CD8-positive, alpha-beta memory T cell (primary cell): ENCODE measurements around the gene TP73. TPM values are rescaled to one million over a fixed set of nuclear protein-coding genes. Genes with fewer than 3 reads are reported as not detected.

Experiments
- CTCF ChIA-PET: fragments of 350-600 bp; sonication (Branson Sonifier 250); formaldehyde crosslinking; loops from one replicate; lab custom pipeline; 2021; ENCODE audit warnings: antibody characterized with exemption; lab: Charles Lee
- POLR2A ChIA-PET: fragments of 350-600 bp; sonication (Branson Sonifier 250); formaldehyde crosslinking; loops from one replicate; lab custom pipeline; 2021; ENCODE audit warnings: antibody characterized with exemption; lab: Charles Lee
- DNase-seq, 5 donors: peaks; one replicate each; pipeline versions ENCODE4 v3.0.0 to v3.0.0-alpha.2; 2020 to 2022; ENCODE audit warnings: mixed read lengths in 1 of 5
- H3K27ac ChIP-seq: one replicate; pipeline ENCODE4 v1.7.0; 2013; ENCODE audit warnings: low read depth, mild to moderate bottlenecking, low read length, moderate library complexity
- H3K27me3 ChIP-seq: 2 replicates; pipeline ENCODE4 v1.7.0; 2013; ENCODE audit warnings: low read length, mild to moderate bottlenecking; ENCODE audit not compliant: insufficient read depth, poor library complexity, severe bottlenecking
- H3K36me3 ChIP-seq: 2 replicates; pipeline ENCODE4 v1.7.0; 2013; ENCODE audit warnings: mild to moderate bottlenecking, low read length, moderate library complexity; ENCODE audit not compliant: insufficient read depth
- H3K4me1 ChIP-seq: 2 replicates; pipeline ENCODE4 v1.7.0; 2013; ENCODE audit warnings: mild to moderate bottlenecking, low read length, moderate library complexity; ENCODE audit not compliant: insufficient read depth
- H3K4me3 ChIP-seq: 2 replicates; pipeline ENCODE4 v1.7.0; 2013; ENCODE audit warnings: mild to moderate bottlenecking, low read length
- H3K9me3 ChIP-seq: 2 replicates; pipeline ENCODE4 v1.7.0; 2013; ENCODE audit warnings: mild to moderate bottlenecking, low read length
- H3K27ac Mint-ChIP-seq, 8 donors: one replicate each; pipeline ENCODE4 v1.8.0; 2020 to 2021; ENCODE audit warnings: mixed read lengths in 8 of 8, mild to moderate bottlenecking in 6 of 8, inconsistent platforms in 3 of 8, moderate library complexity in 3 of 8
- H3K27me3 Mint-ChIP-seq, 2 donors: one replicate each; pipeline ENCODE4 v1.8.0; 2020 to 2021; ENCODE audit warnings: mixed read lengths in 2 of 2, mild to moderate bottlenecking in 1 of 2, moderate library complexity in 1 of 2
- H3K36me3 Mint-ChIP-seq, 3 donors: one replicate each; pipeline ENCODE4 v1.8.0; 2020 to 2021; ENCODE audit warnings: mixed read lengths in 3 of 3, inconsistent platforms in 1 of 3, mild to moderate bottlenecking in 1 of 3
- H3K4me1 Mint-ChIP-seq, 3 donors: one replicate each; pipeline ENCODE4 v1.8.0; 2020 to 2021; ENCODE audit warnings: mixed read lengths in 3 of 3, inconsistent platforms in 1 of 3, mild to moderate bottlenecking in 1 of 3
- H3K4me3 Mint-ChIP-seq, 7 donors: one replicate each; pipeline ENCODE4 v1.8.0; 2020 to 2021; ENCODE audit warnings: mixed read lengths in 7 of 7, mild to moderate bottlenecking in 6 of 7, moderate library complexity in 4 of 7, inconsistent platforms in 2 of 7
- H3K9me3 Mint-ChIP-seq, 5 donors: one replicate each; pipeline ENCODE4 v1.8.0; 2020 to 2022; ENCODE audit warnings: mixed read lengths in 5 of 5, mild to moderate bottlenecking in 3 of 5, moderate library complexity in 2 of 5, inconsistent platforms in 1 of 5
- polyA plus RNA-seq: library from polyadenylated mRNA; unstranded; fragments of 300-500 nt; fragmentation: Illumina TruSeq; gene quantifications from one replicate; pipeline ENCODE4 v1.2.3, GENCODE V29; 2021
- total RNA-seq, 2 experiments: library from RNA; stranded (reverse); gene quantifications; one replicate each; pipeline ENCODE4 v1.2.3, GENCODE V29; 2021

Gene TP73
- total and polyA plus RNA-seq, 3 experiments from 2014 or later, result 0.20 to 0.63 (median 0.49) TPM

DNA sequence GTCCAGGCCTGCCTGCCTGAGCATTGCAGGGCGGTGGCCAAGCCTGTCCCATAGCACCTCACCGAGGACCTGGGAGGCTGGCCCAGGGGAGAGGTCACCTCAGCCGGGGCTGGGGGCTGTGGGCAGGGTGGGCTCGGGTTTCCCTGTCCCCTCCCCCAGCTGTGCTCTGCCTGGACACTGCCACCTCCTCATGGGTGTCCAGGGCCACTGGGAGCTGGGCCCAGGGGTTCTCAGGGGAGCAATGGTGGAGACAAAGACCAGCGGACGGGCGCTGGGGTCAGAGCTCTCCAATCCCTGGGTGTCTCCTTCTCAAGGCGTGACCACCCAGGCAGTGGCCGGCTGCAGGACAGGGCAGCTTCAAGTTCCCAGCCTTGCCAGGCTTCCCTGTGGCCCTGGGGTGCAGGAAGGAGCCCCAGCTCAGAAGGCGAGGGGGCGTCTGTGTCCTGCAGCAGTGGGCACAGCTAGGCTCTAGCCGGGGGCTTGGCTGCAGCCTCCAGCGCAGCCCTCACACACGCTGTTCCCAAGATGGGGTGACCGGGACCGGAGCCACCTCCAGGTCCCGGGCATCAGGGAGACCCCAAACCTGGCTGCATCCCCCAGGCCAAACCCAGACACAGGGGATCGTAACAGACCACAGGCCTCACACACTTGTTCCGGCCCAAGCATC, 29.0 kb downstream of the TP73 start:
- CTCF ChIA-PET, result no interaction called here
- Histone ChIP-seq H3K27ac (no peak overlapping the region), H3K36me3 (no peaks in the 10 kb centered on the region), H3K4me3 (no peak overlapping the region), H3K9me3 (no peaks in the 10 kb centered on the region), H3K27me3 (no peaks in the 10 kb centered on the region), H3K4me1 (peaks cover 6% of the 10 kb centered on the region)
- Mint-ChIP-seq H3K9me3 (no peaks in the 10 kb centered on the region), H3K27ac (no peak overlapping the region), H3K4me1 (peaks cover 2 to 12% (median 6%) of the 10 kb centered on the region in 3 donors), H3K4me3 (no peak overlapping the region), H3K27me3 (peaks cover 4 to 12% of the 10 kb centered on the region in 2 donors), H3K36me3 (peaks cover 0 to 1% (median 0%) of the 10 kb centered on the region in 3 donors)
- DNase-seq, result no peak
- POLR2A ChIA-PET, result no interaction called here

DNA sequence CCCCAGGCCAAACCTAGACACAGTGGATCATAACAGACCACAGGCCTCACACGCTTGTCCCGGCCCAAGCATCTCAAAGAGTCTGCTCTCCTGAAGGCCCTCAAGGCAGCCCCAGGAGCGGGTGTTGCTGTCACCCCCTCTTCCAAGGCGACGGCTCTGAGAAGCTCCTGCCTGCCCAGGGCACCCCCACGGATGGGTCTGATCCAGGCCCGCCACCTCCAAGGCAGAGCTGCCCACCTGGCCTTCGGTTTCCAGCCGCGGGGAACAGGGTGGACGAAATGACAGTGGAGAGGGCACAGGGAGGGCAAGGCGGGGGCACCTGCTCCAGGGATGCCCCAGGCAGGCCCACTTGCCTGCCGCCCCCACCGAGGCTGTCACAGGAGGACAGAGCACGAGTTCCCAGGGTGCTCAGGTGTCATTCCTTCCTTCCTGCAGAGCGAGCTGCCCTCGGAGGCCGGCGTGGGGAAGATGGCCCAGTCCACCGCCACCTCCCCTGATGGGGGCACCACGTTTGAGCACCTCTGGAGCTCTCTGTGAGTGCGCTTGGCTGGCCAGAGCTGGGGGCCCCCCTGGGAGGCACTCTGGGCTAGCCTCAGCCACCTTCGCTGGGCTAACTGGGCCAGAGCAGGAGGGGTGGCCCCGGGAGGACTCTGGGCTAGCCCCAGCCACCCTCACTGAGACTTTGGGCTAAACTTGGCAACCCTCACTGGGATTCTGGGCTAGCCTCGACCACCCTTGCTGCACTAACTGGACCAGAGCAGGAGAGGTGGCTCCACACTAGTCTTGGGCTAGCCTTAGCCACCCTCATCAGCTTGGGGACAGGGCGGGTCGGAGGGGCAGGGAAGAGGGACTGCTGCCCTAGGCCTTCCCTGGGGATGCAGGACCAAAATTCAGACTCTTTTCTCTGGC, 29.8 kb downstream of the TP73 start:
- Histone ChIP-seq H3K4me1 (peaks cover 6% of the 10 kb centered on the region), H3K36me3 (no peaks in the 10 kb centered on the region), H3K4me3 (no peak overlapping the region), H3K27me3 (no peaks in the 10 kb centered on the region), H3K27ac (no peak overlapping the region), H3K9me3 (no peaks in the 10 kb centered on the region)
- Mint-ChIP-seq H3K27ac (no peak overlapping the region), H3K4me1 (peaks cover 2 to 9% (median 6%) of the 10 kb centered on the region in 3 donors), H3K9me3 (no peaks in the 10 kb centered on the region), H3K4me3 (no peak overlapping the region), H3K36me3 (peaks cover 0 to 1% (median 0%) of the 10 kb centered on the region in 3 donors), H3K27me3 (peaks cover 4 to 12% of the 10 kb centered on the region in 2 donors)
- CTCF ChIA-PET, result no interaction called here
- POLR2A ChIA-PET, result no interaction called here
- no peak for DNase-seq

DNA sequence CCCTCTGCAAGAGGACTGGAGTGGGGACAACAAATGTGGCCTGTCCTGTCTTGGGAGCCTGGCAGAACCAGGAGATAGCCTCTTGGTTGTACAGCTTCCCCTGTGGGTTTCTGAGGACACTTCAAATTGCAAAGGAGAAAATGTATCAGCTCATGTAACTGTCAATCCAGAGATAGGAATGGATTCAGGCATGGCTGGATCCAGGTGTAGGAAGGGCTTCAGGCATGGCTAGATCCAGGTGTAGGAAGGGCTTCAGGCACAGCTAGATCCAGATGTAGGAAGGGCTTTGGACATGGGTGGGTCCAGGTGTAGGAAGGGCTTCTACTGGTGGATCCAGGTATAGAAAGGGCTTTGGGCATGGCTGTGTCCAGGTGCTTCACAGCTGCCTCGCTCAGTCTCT, 30.9 kb downstream of the TP73 start:
- CTCF ChIA-PET, result interaction anchor here (1.2 kb wide), 1 partner anchor 30 kb away, joined by 3 read pairs; no protein-coding TSS in a partner anchor
- H3K27me3 Mint-ChIP-seq, result peaks cover 4 to 12% of the 10 kb centered on the region in 2 donors
- H3K36me3 Mint-ChIP-seq, result peaks cover 0 to 1% (median 0%) of the 10 kb centered on the region in 3 donors
- no peak overlapping the region for H3K27ac Mint-ChIP-seq
- DNase-seq, result no peak
- no peak overlapping the region for H3K27ac ChIP-seq
- H3K9me3 Mint-ChIP-seq, result no peaks in the 10 kb centered on the region
- peaks cover 6% of the 10 kb centered on the region for H3K4me1 ChIP-seq
- no peaks in the 10 kb centered on the region for H3K27me3 ChIP-seq
- peaks cover 0 to 2% (median 0%) of the 10 kb centered on the region in 3 donors for H3K4me1 Mint-ChIP-seq
- no peak overlapping the region for H3K4me3 Mint-ChIP-seq
- H3K36me3 ChIP-seq, result no peaks in the 10 kb centered on the region
- POLR2A ChIA-PET, result no interaction called here
- H3K4me3 ChIP-seq, result no peak overlapping the region
- H3K9me3 ChIP-seq, result no peaks in the 10 kb centered on the region

DNA sequence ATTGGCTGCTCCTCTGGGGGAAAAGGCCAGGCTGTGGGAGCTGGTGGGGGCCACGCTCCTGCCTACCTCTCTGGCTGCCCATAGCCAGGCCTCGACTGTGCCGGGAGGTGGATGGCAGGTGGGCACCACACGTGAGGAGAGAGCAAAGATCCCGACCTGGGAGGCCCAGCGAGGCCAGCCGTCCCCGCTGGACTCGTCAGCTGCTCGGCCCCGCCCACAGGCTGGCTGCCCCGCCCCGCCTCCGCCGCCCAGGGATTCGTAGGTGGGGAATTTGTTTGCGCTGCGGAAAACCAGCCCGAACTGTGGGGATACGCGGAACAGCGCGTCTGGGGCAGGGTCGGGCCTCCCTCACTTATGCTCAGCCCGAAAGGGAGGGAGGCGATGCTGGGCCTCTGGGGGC, 31.7 kb downstream of the TP73 start:
- no peak overlapping the region for H3K4me3 Mint-ChIP-seq
- no peak overlapping the region for H3K27ac ChIP-seq
- peaks cover 6% of the 10 kb centered on the region for H3K4me1 ChIP-seq
- H3K36me3 Mint-ChIP-seq, result peaks cover 0 to 1% (median 0%) of the 10 kb centered on the region in 3 donors
- peaks cover 4 to 12% of the 10 kb centered on the region in 2 donors for H3K27me3 Mint-ChIP-seq
- H3K27me3 ChIP-seq, result no peaks in the 10 kb centered on the region
- no peaks in the 10 kb centered on the region for H3K36me3 ChIP-seq
- no peak for DNase-seq
- H3K4me3 ChIP-seq, result no peak overlapping the region
- CTCF ChIA-PET, result interaction anchor here (1.2 kb wide), 1 partner anchor 31 kb away, joined by 3 read pairs; no protein-coding TSS in a partner anchor
- H3K9me3 Mint-ChIP-seq, result no peaks in the 10 kb centered on the region
- H3K9me3 ChIP-seq, result no peaks in the 10 kb centered on the region
- POLR2A ChIA-PET, result no interaction called here
- peaks cover 0 to 2% (median 0%) of the 10 kb centered on the region in 3 donors for H3K4me1 Mint-ChIP-seq
- H3K27ac Mint-ChIP-seq, result no peak overlapping the region

DNA sequence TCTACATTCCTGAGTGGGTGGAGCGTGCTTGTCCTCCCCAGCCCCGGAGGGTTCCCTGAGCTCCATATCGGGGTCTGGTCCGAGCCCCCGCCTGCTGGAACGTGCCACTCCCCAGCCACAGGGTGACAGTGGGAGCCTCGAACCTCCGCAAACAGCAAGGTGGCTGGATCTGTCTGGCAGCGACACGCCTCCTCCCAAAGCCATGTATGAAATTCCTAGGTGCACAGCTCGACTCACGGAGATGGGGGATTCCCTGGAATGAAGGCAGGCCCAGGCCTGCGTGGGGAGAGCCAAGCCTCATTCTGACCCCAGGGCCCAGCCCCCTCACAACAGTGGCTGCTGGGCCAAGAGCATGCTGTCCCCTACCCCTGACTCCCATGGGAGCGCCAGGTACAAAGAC, 32.9 kb downstream of the TP73 start:
- CTCF ChIA-PET, result no interaction called here

DNA sequence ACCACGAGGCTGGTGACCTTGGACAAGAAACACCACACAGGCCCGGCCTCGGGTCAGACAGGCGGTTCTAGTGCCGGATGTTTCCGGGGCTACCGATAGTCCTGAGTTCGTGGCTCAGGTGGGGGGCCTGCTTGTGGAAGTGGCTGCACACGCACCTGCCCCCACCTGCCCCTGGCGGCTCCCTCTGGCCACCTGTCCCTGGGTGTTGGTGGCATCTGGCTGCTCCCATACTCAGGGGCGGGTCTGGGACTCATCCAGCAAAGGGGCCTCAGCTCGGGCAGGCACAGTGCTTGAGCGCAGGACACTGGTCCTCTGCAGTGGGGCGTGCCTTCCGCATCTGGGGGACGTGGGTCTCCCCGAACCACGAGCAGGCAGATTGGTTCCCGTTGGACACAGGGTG, 33.6 kb downstream of the TP73 start:
- no peak overlapping the region for H3K4me3 ChIP-seq
- Mint-ChIP-seq H3K9me3 (no peaks in the 10 kb centered on the region), H3K4me1 (no peaks in the 10 kb centered on the region), H3K27ac (no peak overlapping the region), H3K27me3 (peaks cover 1 to 12% of the 10 kb centered on the region in 2 donors), H3K36me3 (no peaks in the 10 kb centered on the region), H3K4me3 (no peak overlapping the region)
- no peaks in the 10 kb centered on the region for H3K36me3 ChIP-seq
- H3K27me3 ChIP-seq, result no peaks in the 10 kb centered on the region
- H3K4me1 ChIP-seq, result no peaks in the 10 kb centered on the region
- H3K27ac ChIP-seq, result no peak overlapping the region
- ChIA-PET CTCF (interaction anchor here (1.0 kb wide), 1 partner anchor 38 kb away, joined by 3 read pairs; no protein-coding TSS in a partner anchor), POLR2A (no interaction called here)
- DNase-seq, result no peak
- H3K9me3 ChIP-seq, result no peaks in the 10 kb centered on the region

More for the DNA sequence above, 32.9 kb downstream of the TP73 start:
- H3K27me3 ChIP-seq, result no peaks in the 10 kb centered on the region
- POLR2A ChIA-PET, result no interaction called here
- no peak for DNase-seq
- Mint-ChIP-seq H3K9me3 (no peaks in the 10 kb centered on the region), H3K4me3 (no peak overlapping the region), H3K27ac (no peak overlapping the region), H3K27me3 (peaks cover 1 to 12% of the 10 kb centered on the region in 2 donors), H3K36me3 (no peaks in the 10 kb centered on the region), H3K4me1 (no peaks in the 10 kb centered on the region)
- H3K4me1 ChIP-seq, result no peaks in the 10 kb centered on the region
- H3K9me3 ChIP-seq, result no peaks in the 10 kb centered on the region
- no peak overlapping the region for H3K4me3 ChIP-seq
- no peak overlapping the region for H3K27ac ChIP-seq
- no peaks in the 10 kb centered on the region for H3K36me3 ChIP-seq

DNA sequence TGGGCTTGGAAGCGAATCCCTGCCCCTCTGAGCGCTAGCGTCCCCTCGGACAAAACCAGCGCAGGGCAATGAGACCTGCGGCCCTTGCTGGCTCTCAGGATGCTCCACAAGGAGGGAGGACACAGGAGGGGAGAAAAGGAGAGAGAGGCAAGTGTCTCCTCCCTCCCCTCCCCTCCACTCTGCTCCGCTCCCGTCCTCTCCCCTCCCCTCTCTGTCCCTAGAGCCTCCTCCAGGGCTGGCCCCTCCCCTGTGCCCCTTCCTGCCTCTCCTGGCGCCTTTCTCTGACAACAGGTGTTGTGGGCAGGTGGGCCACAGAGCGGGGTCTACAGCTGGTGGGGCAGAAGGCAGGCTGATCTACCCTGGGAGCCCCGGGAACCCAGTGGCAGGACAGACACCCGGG, 35.2 kb downstream of the TP73 start:
- DNase-seq, result no peak

More for the DNA sequence above, 35.2 kb downstream of the TP73 start:
- Mint-ChIP-seq H3K27me3 (peaks cover 1 to 12% of the 10 kb centered on the region in 2 donors), H3K9me3 (peaks cover 0 to 2% (median 0%) of the 10 kb centered on the region in 5 donors), H3K36me3 (no peaks in the 10 kb centered on the region), H3K4me3 (no peak overlapping the region), H3K4me1 (no peaks in the 10 kb centered on the region), H3K27ac (no peak overlapping the region)
- ChIA-PET POLR2A (interaction anchor here (0.5 kb wide), 1 partner anchor 128 kb away, joined by 4 read pairs; no protein-coding TSS in a partner anchor), CTCF (no interaction called here)
- H3K36me3 ChIP-seq, result no peaks in the 10 kb centered on the region
- no peak overlapping the region for H3K27ac ChIP-seq
- no peaks in the 10 kb centered on the region for H3K9me3 ChIP-seq
- H3K4me3 ChIP-seq, result no peak overlapping the region
- H3K27me3 ChIP-seq, result no peaks in the 10 kb centered on the region
- H3K4me1 ChIP-seq, result no peaks in the 10 kb centered on the region
